HEK293 (cell line): ENCODE results near the gene RANBP10.
A peak's percentile ranks its signal among the peaks of the same experiment; 100 is the strongest.

Experiments used
- CTCF ChIA-PET: fragments of 350-600 bp; formaldehyde crosslinking; extraction: SDS; loops from one replicate; lab custom pipeline; 2021; ENCODE audit warnings: antibody characterized with exemption; lab: Yijun Ruan, JAX
- POLR2A ChIA-PET: fragments of 300-600 bp; formaldehyde crosslinking; extraction: SDS; loops from one replicate; lab custom pipeline; 2020; ENCODE audit warnings: antibody characterized with exemption, inconsistent platforms; lab: Yijun Ruan, JAX
- H3K27ac ChIP-seq: fragments of 200-500 bp; sonication (Bioruptor generic); 2 replicates; pipeline ENCODE4 v1.5.1; 2014; ENCODE audit warnings: low read depth, low read length, control low read depth, inconsistent platforms; ENCODE audit errors: extremely low read depth
- H3K36me3 ChIP-seq, 2 experiments: fragments of 200-500 bp in 1 of 2; sonication (Bioruptor generic) in 1 of 2; 1 replicate in 1 of 2; 2 replicates in 1 of 2; pipeline ENCODE4 v1.5.1; 2014 to 2017; ENCODE audit warnings: inconsistent platforms in 2 of 2, low read length in 2 of 2; ENCODE audit not compliant: control insufficient read depth in 2 of 2, insufficient read depth in 1 of 2
- H3K4me1 ChIP-seq: fragments of 200-500 bp; sonication (Bioruptor generic); 2 replicates; pipeline ENCODE4 v1.5.1; 2014; ENCODE audit warnings: mild to moderate bottlenecking, low read length, inconsistent platforms; ENCODE audit not compliant: control insufficient read depth, insufficient read depth
- H3K4me3 ChIP-seq: 2 replicates; pipeline ENCODE4 v1.5.1; 2011; ENCODE audit warnings: low read depth, mild to moderate bottlenecking, control low read depth, low read length, moderate library complexity
- H3K9me3 ChIP-seq: fragments of 200-500 bp; sonication (Bioruptor generic); 2 replicates; pipeline ENCODE4 v1.5.1; 2014; ENCODE audit warnings: low read depth, low read length, inconsistent platforms; ENCODE audit not compliant: control insufficient read depth, insufficient read depth
- GLIS2 ChIP-seq: fragments of 450-650 bp; formaldehyde crosslinking; IDR thresholded peaks from 2 replicates; pipeline ENCODE4 v1.5.1; 2016; ENCODE audit warnings: missing biosample characterization, missing genetic modification characterization
- KLF1 ChIP-seq: fragments of 450-650 bp; formaldehyde crosslinking; IDR thresholded peaks from 2 replicates; pipeline ENCODE4 v1.5.1; 2016; ENCODE audit warnings: missing biosample characterization, missing genetic modification characterization
- ZBTB8A ChIP-seq: fragments of 450-650 bp; formaldehyde crosslinking; IDR thresholded peaks from 2 replicates; pipeline ENCODE4 v1.5.1; 2016; ENCODE audit warnings: missing biosample characterization, missing genetic modification characterization
- ZIC2 ChIP-seq: fragments of 450-650 bp; formaldehyde crosslinking; IDR thresholded peaks from 2 replicates; pipeline ENCODE4 v1.5.1; 2016; ENCODE audit warnings: missing biosample characterization, missing genetic modification characterization
- ZNF146 ChIP-seq: fragments of 450-650 bp; formaldehyde crosslinking; IDR thresholded peaks from 2 replicates; pipeline ENCODE4 v1.5.1; 2016; ENCODE audit warnings: missing biosample characterization, missing genetic modification characterization
- ZNF184 ChIP-seq: fragments of 450-650 bp; IDR thresholded peaks from 2 replicates; pipeline ENCODE4 v1.5.1; 2018; ENCODE audit warnings: missing biosample characterization, mild to moderate bottlenecking, missing genetic modification characterization
- ZNF19 ChIP-seq: fragments of 450-650 bp; formaldehyde crosslinking; IDR thresholded peaks from 2 replicates; pipeline ENCODE4; 2016; ENCODE audit warnings: missing biosample characterization, missing genetic modification characterization, low read depth
- ZNF211 ChIP-seq: fragments of 450-650 bp; formaldehyde crosslinking; IDR thresholded peaks from 2 replicates; pipeline ENCODE4 v1.5.1; 2016; ENCODE audit warnings: low read depth, missing biosample characterization, missing genetic modification characterization
- ZNF670 ChIP-seq: fragments of 450-650 bp; formaldehyde crosslinking; IDR thresholded peaks from 2 replicates; pipeline ENCODE4 v1.5.1; 2016; ENCODE audit warnings: missing biosample characterization, missing genetic modification characterization, low read depth
- ZNF768 ChIP-seq: fragments of 450-650 bp; formaldehyde crosslinking; IDR thresholded peaks from 2 replicates; pipeline ENCODE4 v1.5.1; 2018; ENCODE audit warnings: missing biosample characterization, mild to moderate bottlenecking, missing genetic modification characterization
- ZNF830 ChIP-seq: fragments of 450-650 bp; IDR thresholded peaks from 2 replicates; pipeline ENCODE4 v1.5.0; 2018; ENCODE audit warnings: missing biosample characterization, missing genetic modification characterization, low read depth, mild to moderate bottlenecking, moderate library complexity
- TF ChIP-seq, protein P1 (sequence below): fragments of 450-650 bp; formaldehyde crosslinking; IDR thresholded peaks from 2 replicates; pipeline ENCODE4 v1.5.1; 2017; ENCODE audit warnings: missing biosample characterization, mild to moderate bottlenecking, missing genetic modification characterization, moderate library complexity
- TF ChIP-seq, protein P2 (sequence below): fragments of 450-650 bp; formaldehyde crosslinking; IDR thresholded peaks from 2 replicates; pipeline ENCODE4 v1.5.1; 2017; ENCODE audit warnings: missing biosample characterization, missing genetic modification characterization

The RANBP10 gene

DNA sequence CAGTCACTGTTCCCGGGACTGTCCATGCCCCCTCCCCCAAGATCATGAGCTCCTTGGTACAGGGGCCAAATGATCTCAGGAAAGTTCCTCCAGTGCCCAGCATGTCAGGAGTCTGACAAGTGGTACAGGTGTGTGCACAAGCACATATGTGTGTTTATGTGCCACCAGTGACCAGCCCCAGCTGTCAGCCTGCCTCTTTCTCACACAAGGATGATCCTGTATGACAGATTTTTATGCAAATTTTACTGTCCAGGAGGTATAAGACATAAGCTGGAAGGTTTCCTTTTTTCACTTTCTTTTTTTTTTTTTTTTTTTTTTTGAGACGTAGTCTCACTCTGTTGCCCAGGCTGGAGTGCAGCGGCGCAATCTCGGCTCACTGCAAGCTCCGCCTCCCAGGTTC is 55.9 kb downstream of the RANBP10 start (continued):
- no peak for TF ChIP-seq ZNF211 (tag by site-specific recombination)
- no peak for TF ChIP-seq ZNF19 (tag by site-specific recombination)
- TF ChIP-seq, protein P1, sequence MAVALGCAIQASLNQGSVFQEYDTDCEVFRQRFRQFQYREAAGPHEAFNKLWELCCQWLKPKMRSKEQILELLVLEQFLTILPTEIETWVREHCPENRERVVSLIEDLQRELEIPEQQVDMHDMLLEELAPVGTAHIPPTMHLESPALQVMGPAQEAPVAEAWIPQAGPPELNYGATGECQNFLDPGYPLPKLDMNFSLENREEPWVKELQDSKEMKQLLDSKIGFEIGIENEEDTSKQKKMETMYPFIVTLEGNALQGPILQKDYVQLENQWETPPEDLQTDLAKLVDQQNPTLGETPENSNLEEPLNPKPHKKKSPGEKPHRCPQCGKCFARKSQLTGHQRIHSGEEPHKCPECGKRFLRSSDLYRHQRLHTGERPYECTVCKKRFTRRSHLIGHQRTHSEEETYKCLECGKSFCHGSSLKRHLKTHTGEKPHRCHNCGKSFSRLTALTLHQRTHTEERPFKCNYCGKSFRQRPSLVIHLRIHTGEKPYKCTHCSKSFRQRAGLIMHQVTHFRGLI (tag by site-specific recombination), result no peak

DNA sequence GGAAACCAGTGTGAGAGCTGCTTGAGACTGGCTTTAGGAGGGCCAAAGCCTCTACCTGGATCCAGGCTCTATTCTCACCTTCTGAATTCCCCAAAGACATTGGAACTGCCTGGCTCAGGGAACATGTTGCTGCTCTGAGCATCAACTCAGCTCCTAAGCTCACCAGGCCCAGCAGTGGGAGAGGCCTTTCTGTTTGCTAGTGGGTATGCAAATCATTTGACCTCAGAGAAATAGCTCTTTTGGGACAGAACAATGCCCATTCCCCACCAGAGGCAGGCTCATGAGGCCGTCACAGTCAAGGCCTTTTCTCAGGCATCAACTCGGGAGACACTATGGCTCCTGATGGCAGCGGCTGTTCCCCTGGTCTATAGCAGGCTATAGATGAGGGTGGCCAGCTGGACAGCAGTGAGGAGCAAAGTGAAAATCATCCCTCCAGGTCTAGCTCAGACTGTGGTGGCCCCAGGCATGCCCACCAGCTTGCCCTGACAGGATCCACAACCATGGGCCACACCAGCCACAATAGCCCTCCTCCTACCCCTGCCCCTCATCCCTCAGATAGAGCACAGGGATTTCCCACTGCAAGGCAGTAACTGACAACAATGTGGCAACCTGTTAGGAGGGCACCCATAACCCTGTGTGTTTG is 56.8 kb downstream of the RANBP10 start:
- Histone ChIP-seq H3K4me3 (no peak overlapping the region), H3K27ac (no peak overlapping the region), H3K4me1 (no peaks in the 10 kb centered on the region; the same call in 1 of the 2 replicates), H3K9me3 (no peaks in the 10 kb centered on the region), H3K36me3 (peaks cover 0 to under 1% of the 10 kb centered on the region in 2 experiments; a peak in 2 of 3 replicates)
- ChIA-PET CTCF (interaction anchor here (1.0 kb wide), 1 partner anchor 67 kb away, joined by 3 read pairs; no protein-coding TSS in a partner anchor), POLR2A (interaction anchor here (0.9 to 1.6 kb wide), 2 partner anchors 30 to 57 kb away, joined by 4 to 5 read pairs; partner anchors contain the start of genes GFOD2, RANBP10 and TSNAXIP1)
- TF ChIP-seq GLIS2 (tag by site-specific recombination) (no peak), ZBTB8A (no peak), ZNF670 (tag by site-specific recombination) (no peak)

DNA sequence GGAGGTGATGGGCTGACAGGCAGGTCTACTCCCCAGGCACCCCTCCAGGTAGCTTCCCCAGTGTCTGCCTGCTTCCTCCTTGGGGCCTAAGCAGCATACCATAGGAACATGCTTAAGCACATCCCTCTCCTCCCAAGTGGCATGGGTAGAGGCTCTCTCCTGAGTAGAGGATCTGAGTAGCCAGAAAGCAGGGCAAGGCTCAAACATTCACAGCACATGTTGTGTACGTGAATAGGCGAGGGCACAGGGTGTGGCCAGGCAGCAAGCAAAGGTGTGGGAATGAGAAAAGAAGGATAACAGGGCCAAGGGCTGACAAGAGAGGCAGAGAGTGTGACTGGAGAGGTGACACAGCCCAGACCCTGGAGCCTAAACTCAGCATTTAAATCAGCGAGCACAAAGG is 57.5 kb downstream of the RANBP10 start:
- ChIA-PET CTCF (interaction anchor here (0.5 kb wide), 1 partner anchor 233 kb away, joined by 3 read pairs; no protein-coding TSS in a partner anchor), POLR2A (interaction anchor here (0.9 to 1.6 kb wide), 2 partner anchors 30 to 58 kb away, joined by 4 to 5 read pairs; partner anchors contain the start of genes GFOD2, RANBP10 and TSNAXIP1)
- no peaks in the 10 kb centered on the region for H3K9me3 ChIP-seq

DNA sequence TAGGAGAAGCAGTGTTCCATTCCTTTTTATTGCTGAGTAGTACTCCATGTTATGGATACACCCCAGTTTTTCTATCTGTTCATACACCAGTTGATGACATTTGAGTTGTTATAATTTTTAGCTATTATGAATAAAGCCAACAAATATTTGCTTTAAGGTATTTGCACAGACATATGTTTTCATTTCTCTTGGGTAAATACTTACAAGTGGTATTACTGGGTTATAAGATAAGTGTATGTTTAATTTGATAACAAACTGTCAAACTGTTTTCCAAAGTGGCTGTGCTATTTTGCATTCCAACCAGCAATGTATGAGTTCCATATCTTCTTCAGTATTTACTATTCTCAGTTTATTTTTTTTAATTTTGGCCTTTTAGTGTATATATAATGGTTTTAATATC is 59.5 kb downstream of the RANBP10 start:
- CTCF ChIA-PET, result no interaction called here
- POLR2A ChIA-PET, result no interaction called here

More for the DNA sequence above, 57.5 kb downstream of the RANBP10 start:
- no peak overlapping the region for H3K27ac ChIP-seq
- H3K4me3 ChIP-seq, result no peak overlapping the region
- TF ChIP-seq, protein P2, sequence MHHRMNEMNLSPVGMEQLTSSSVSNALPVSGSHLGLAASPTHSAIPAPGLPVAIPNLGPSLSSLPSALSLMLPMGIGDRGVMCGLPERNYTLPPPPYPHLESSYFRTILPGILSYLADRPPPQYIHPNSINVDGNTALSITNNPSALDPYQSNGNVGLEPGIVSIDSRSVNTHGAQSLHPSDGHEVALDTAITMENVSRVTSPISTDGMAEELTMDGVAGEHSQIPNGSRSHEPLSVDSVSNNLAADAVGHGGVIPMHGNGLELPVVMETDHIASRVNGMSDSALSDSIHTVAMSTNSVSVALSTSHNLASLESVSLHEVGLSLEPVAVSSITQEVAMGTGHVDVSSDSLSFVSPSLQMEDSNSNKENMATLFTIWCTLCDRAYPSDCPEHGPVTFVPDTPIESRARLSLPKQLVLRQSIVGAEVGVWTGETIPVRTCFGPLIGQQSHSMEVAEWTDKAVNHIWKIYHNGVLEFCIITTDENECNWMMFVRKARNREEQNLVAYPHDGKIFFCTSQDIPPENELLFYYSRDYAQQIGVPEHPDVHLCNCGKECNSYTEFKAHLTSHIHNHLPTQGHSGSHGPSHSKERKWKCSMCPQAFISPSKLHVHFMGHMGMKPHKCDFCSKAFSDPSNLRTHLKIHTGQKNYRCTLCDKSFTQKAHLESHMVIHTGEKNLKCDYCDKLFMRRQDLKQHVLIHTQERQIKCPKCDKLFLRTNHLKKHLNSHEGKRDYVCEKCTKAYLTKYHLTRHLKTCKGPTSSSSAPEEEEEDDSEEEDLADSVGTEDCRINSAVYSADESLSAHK, result no peak
- no peak for TF ChIP-seq ZNF768 (tag by site-specific recombination)
- no peak for TF ChIP-seq ZNF184 (tag by site-specific recombination)
- TF ChIP-seq KLF1 (tag by site-specific recombination), result 0 out of 2 replicates have a peak, but pooled peaks have one; percentile 45
- no peak for TF ChIP-seq ZIC2 (tag by site-specific recombination)
- H3K36me3 ChIP-seq, result peaks cover 0 to 8% of the 10 kb centered on the region in 2 experiments; a peak in 2 of 3 replicates
- no peaks in the 10 kb centered on the region; the same call in 1 of the 2 replicates for H3K4me1 ChIP-seq

More for the DNA sequence above, 59.5 kb downstream of the RANBP10 start:
- H3K4me3 ChIP-seq, result no peak overlapping the region
- peak; percentile 36; the same call in 1 of the 2 replicates for TF ChIP-seq ZNF146
- TF ChIP-seq ZNF830, result no peak
- H3K36me3 ChIP-seq, result peaks cover 0 to 24% of the 10 kb centered on the region in 2 experiments; a peak in 2 of 3 replicates
- no peaks in the 10 kb centered on the region; the same call in 1 of the 2 replicates for H3K4me1 ChIP-seq
- H3K9me3 ChIP-seq, result no peaks in the 10 kb centered on the region
- H3K27ac ChIP-seq, result no peak overlapping the region
